ENCODE data around the gene IL1B. TPM values are rescaled to one million over a fixed set of nuclear protein-coding genes. Genes with fewer than 3 reads are reported as not detected.

Gene IL1B
- total and polyA plus RNA-seq, 2 of the 8 experiments (the other 6 are each of a cell fraction or from before 2014, with no cell fraction given): not detected

DNA sequence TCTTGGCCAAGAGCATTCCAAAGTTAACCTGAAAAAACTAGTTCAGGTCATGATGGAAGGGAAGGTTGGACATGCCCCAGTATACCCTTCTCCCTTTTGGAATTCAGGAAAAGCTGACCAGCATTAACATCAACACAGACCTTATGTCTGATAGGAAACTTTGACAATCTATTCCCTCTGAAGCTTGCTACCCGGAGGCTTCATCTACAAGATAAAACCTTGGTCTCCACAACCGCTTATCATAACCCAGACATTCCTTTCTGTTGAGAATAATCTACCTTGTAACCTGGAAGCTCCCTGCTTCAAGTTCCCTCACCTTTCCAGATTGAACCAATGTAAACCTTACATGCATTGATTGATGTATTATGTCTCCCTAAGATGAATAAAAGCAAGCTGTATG, 49.7 kb upstream of the IL1B start:
- Histone ChIP-seq H3K79me2 (ENCODE audit: control insufficient read depth in 1 of 2, insufficient read depth in 2 of 2, low read length in 2 of 2) (no peaks in the 10 kb centered on the region), H3K27me3 (replicated peaks in 1 of 4; ENCODE audit: control insufficient read depth in 3 of 4, extremely low read depth in 1 of 4, insufficient read depth in 3 of 4, low read length in 3 of 4) (no peaks in the 10 kb centered on the region), H3K9me3 (ENCODE audit: insufficient read depth in 2 of 2, low read depth in 1 of 2, low read length in 1 of 2) (no peaks in the 10 kb centered on the region), H3K9ac (replicated peaks in 1 of 4; ENCODE audit: extremely low read depth in 1 of 4, low read depth in 3 of 4, low read length in 3 of 4) (no peak overlapping the region), H2BK15ac (ENCODE audit: low read length) (no peak overlapping the region), H2BK12ac (ENCODE audit: low read depth, low read length) (no peak overlapping the region), H3K36me3 (ENCODE audit: control insufficient read depth in 2 of 4, insufficient read depth in 4 of 4, low read length in 3 of 4) (no peaks in the 10 kb centered on the region), H3K18ac (ENCODE audit: extremely low read depth, low read length) (no peak overlapping the region), H3K4me3 (ENCODE audit: extremely low read depth in 1 of 4, insufficient read depth in 2 of 4, low read depth in 3 of 4, low read length in 4 of 4) (no peak overlapping the region), H3K4ac (replicated peaks; ENCODE audit: insufficient read length, low read depth, low read length) (no peak overlapping the region), H3K14ac (ENCODE audit: insufficient read length) (no peak overlapping the region), H2BK5ac (ENCODE audit: low read depth, low read length) (no peak overlapping the region), H2BK120ac (replicated peaks; ENCODE audit: low read depth, low read length) (no peak overlapping the region), H4K5ac (ENCODE audit: insufficient read length, low read depth, low read length) (no peak overlapping the region), H3K4me1 (replicated peaks in 1 of 4; ENCODE audit: control insufficient read depth in 3 of 4, insufficient read depth in 4 of 4, low read length in 3 of 4) (0 out of 7 replicates have a peak, but pooled peaks cover 0 to 1% (median 0%) of the 10 kb centered on the region in 4 experiments), H3K79me1 (ENCODE audit: low read depth, low read length) (no peaks in the 10 kb centered on the region; the same call in 1 of the 2 replicates), H3K56ac (replicated peaks; ENCODE audit: insufficient read length, low read depth, low read length) (no peak overlapping the region), H3K4me2 (ENCODE audit: insufficient read depth in 1 of 2, low read depth in 2 of 2, low read length in 2 of 2) (no peak overlapping the region), H4K8ac (ENCODE audit: extremely low read depth, insufficient read depth, low read length) (no peak overlapping the region), H3K23ac (ENCODE audit: insufficient read length) (no peak overlapping the region), H3K23me2 (ENCODE audit: low read depth, low read length) (no peaks in the 10 kb centered on the region), H2AK5ac (ENCODE audit: low read depth, low read length) (no peak overlapping the region), H4K20me1 (replicated peaks in 1 of 2; ENCODE audit: control insufficient read depth in 1 of 2, insufficient read depth in 2 of 2, low read length in 2 of 2) (no peaks in the 10 kb centered on the region), H2BK20ac (ENCODE audit: low read length) (no peak overlapping the region), H2AFZ (ENCODE audit: low read length) (no peak overlapping the region), H4K91ac (replicated peaks; ENCODE audit: insufficient read length, low read length) (no peak overlapping the region), H3K27ac (ENCODE audit: low read depth, low read length) (no peak overlapping the region)
- 87% methylated on average over 2 of the region's 2 CpGs; no CpG with 5 or more reads in 1 of the 2 experiments for WGBS, 2 experiments (ENCODE audit: extremely low coverage in 1 of 2, insufficient coverage in 1 of 2, insufficient read length in 1 of 2, insufficient replicate concordance in 2 of 2, low coverage in 1 of 2, low lambda C conversion rate in 2 of 2, missing lambda C conversion rate in 1 of 2)
- POLR2A ChIA-PET (ENCODE audit: partially characterized antibody): no interaction called here
- FAIRE-seq (no peak), DNase-seq (ENCODE audit: low read depth in 1 of 2, low spot score in 2 of 2) (no peak)
- CTCF ChIA-PET (ENCODE audit: partially characterized antibody): interaction anchor here (0.8 to 9.7 kb wide), 29 partner anchors 7 to 161 kb away, joined by 3 to 178 read pairs (median 7); partner anchors contain the start of gene IL1B
- no peak for TF ChIP-seq TEAD4 (IDR thresholded peaks at IDR 0.05; ENCODE audit: low read depth, low read length)

Data from H1 (cell line).